Hypothalamus (tissue), 51 donors: ENCODE measurements around the gene COL28A1.

Source experiments
- DNase-seq, 51 donors: peaks; one replicate each; lab custom pipeline; 2025; lab: John Stamatoyannopoulos, UW

COL28A1 gene

GRCh38 chr7:7535691-7536090 is at the start of gene COL28A1:
Gene COL28A1, minus strand, starts transcription at chr7:7535873. Its CDS starts 2,998 bp downstream, at chr7:7532875.
- DNase-seq, result no peak

- no peak for DNase-seq
Measured at GRCh38 chr7:7584653-7585052, 49.0 kb upstream of the COL28A1 start.

- no peak for DNase-seq
Measured at GRCh38 chr7:7583731-7584130, 48.1 kb upstream of the COL28A1 start.

- DNase-seq, result no peak
Measured at GRCh38 chr7:7582596-7582995, 46.9 kb upstream of the COL28A1 start.

- DNase-seq, result no peak
Measured at GRCh38 chr7:7581531-7582179, 46.0 kb upstream of the COL28A1 start.

- DNase-seq, result no peak
Measured at GRCh38 chr7:7579638-7580037, 44.0 kb upstream of the COL28A1 start.

- no peak for DNase-seq
Measured at GRCh38 chr7:7577888-7578287, 42.2 kb upstream of the COL28A1 start.

- no peak for DNase-seq
Measured at GRCh38 chr7:7576344-7576743, 40.7 kb upstream of the COL28A1 start.

GRCh38 chr7:7573701-7574100 is 38.0 kb upstream of the COL28A1 start:
- no peak for DNase-seq

- DNase-seq, result no peak
Measured at GRCh38 chr7:7570584-7570983, 34.9 kb upstream of the COL28A1 start.

GRCh38 chr7:7569615-7570014 is 33.9 kb upstream of the COL28A1 start:
- DNase-seq, result no peak

GRCh38 chr7:7569081-7569527 is 33.4 kb upstream of the COL28A1 start:
- no peak for DNase-seq

GRCh38 chr7:7568553-7568952 is 32.9 kb upstream of the COL28A1 start:
- DNase-seq, result no peak

GRCh38 chr7:7567898-7568531 is 32.3 kb upstream of the COL28A1 start:
- DNase-seq, result no peak

GRCh38 chr7:7566651-7567611 is 31.3 kb upstream of the COL28A1 start, which contains the start of gene MIOS:
Gene MIOS, plus strand, starts transcription at chr7:7566884. Its CDS starts 5,592 bp downstream, at chr7:7572476.
- DNase-seq, result peak; percentile 7 to 89 (median 71)

- peak in 1 of 51 donors; percentile 4 for DNase-seq
Measured at GRCh38 chr7:7565746-7566650, 30.3 kb upstream of the COL28A1 start.

GRCh38 chr7:7565018-7565680 is 29.5 kb upstream of the COL28A1 start:
- DNase-seq, result no peak

- DNase-seq, result no peak
Measured at GRCh38 chr7:7564323-7564780, 28.7 kb upstream of the COL28A1 start.

GRCh38 chr7:7563813-7564212 is 28.1 kb upstream of the COL28A1 start:
- DNase-seq, result no peak
